Neural cell (in vitro differentiated cells): ENCODE results near the gene IL6ST.

Experiments
- POLR2AphosphoS5 ChIP-seq: IDR thresholded peaks from 2 replicates; pipeline ENCODE4 v1.6.1; 2012
- TF ChIP-seq, protein P1 (sequence below): fragments of 450-650 bp; IDR thresholded peaks from 2 replicates; pipeline ENCODE4 v1.5.1; 2014; ENCODE audit warnings: antibody characterized with exemption, mild to moderate bottlenecking, moderate library complexity; ENCODE audit not compliant: poor library complexity, severe bottlenecking

DNA sequence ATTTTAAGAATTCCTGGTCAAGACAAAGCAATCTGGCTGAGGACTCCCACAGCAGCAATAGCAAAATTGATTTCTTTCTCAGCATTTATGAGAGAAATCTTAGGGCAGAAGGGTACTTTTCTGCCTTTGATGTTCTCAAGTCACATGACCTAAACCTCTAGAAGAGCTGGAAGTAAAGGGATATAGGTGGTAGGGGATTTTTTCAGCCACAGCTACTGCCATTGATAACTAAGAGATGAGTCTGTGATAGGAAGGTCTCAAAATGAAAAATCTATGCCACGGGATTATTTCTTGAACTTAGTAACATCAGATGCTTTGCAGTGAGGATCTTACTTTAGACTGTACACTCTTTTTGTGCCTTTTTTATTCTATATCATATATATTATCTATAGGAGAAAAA lies 35.6 kb downstream of the IL6ST start:
- no peak for TF ChIP-seq POLR2AphosphoS5
- TF ChIP-seq, protein P1, sequence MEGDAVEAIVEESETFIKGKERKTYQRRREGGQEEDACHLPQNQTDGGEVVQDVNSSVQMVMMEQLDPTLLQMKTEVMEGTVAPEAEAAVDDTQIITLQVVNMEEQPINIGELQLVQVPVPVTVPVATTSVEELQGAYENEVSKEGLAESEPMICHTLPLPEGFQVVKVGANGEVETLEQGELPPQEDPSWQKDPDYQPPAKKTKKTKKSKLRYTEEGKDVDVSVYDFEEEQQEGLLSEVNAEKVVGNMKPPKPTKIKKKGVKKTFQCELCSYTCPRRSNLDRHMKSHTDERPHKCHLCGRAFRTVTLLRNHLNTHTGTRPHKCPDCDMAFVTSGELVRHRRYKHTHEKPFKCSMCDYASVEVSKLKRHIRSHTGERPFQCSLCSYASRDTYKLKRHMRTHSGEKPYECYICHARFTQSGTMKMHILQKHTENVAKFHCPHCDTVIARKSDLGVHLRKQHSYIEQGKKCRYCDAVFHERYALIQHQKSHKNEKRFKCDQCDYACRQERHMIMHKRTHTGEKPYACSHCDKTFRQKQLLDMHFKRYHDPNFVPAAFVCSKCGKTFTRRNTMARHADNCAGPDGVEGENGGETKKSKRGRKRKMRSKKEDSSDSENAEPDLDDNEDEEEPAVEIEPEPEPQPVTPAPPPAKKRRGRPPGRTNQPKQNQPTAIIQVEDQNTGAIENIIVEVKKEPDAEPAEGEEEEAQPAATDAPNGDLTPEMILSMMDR: no peak
